Inflammatory macrophage treated with lipopolysaccharide for 4 hours (primary cell): Measurements from ENCODE around the gene UQCR10.
A peak's percentile ranks its signal among the peaks of the same experiment; 100 is the strongest.

Experiments used
- DNase-seq: peaks from one replicate; pipeline ENCODE4 v3.0.0-alpha.2; 2020

The UQCR10 gene

DNA sequence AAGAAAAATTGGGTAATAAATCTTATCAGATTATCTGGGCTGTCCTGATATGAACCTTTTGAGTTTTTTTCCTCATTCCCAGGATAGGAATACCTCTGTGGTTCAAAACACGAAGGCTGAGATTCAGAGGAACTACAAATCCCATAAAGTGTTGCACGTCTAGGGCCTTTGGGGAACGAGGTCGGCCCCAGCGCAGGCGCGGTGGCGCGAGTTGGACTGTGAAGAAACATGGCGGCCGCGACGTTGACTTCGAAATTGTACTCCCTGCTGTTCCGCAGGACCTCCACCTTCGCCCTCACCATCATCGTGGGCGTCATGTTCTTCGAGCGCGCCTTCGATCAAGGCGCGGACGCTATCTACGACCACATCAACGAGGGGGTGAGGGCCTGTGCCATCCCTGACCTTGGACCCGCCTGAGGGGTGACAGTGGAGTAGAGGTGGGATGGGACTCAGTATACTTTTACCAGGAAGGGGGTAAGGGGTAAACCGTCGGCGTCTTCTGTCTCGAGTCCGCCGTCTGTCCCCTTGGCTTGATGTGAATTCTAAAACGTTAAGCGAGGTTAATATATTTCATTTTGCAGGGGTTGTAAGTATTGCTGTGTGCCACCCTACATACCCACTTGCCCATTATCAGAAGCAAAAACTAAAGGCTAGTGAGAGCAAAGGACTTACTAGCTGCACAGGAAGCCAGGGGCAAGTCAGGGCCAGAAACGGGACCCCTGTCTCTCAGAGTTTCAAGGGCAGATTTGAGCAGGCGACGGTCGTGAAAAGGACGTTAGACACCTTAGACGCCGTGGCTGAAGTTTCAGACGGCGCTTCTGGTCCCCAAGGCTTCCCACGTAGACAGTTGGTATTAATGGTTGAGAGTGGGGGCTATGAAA lies at the start of gene UQCR10:
TSS of gene UQCR10 (plus strand) at position 199 of the 881 bp plus-strand sequence. CDS start at position 229, 30 bp downstream.
- peak; percentile 95 for DNase-seq

DNA sequence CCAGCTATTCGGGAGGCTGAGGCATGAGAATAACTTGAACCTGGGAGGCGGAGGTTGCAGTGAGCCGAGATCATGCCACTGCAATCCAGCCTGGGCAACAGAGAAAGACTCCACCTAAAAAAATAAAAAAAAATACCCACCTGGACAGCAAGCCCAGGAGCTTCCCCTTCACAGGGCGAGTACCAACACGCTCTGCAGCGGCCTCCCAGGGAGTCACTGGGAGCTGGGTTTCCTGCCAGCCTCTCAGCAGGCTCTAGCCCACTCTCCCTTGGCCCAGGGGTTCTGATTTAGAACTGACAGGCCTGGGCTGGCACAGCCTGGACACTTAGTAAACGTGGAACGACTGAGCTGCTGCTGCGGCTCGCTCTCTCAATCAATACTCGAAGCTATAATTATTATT lies 49.4 kb upstream of the UQCR10 start:
- DNase-seq: no peak

DNA sequence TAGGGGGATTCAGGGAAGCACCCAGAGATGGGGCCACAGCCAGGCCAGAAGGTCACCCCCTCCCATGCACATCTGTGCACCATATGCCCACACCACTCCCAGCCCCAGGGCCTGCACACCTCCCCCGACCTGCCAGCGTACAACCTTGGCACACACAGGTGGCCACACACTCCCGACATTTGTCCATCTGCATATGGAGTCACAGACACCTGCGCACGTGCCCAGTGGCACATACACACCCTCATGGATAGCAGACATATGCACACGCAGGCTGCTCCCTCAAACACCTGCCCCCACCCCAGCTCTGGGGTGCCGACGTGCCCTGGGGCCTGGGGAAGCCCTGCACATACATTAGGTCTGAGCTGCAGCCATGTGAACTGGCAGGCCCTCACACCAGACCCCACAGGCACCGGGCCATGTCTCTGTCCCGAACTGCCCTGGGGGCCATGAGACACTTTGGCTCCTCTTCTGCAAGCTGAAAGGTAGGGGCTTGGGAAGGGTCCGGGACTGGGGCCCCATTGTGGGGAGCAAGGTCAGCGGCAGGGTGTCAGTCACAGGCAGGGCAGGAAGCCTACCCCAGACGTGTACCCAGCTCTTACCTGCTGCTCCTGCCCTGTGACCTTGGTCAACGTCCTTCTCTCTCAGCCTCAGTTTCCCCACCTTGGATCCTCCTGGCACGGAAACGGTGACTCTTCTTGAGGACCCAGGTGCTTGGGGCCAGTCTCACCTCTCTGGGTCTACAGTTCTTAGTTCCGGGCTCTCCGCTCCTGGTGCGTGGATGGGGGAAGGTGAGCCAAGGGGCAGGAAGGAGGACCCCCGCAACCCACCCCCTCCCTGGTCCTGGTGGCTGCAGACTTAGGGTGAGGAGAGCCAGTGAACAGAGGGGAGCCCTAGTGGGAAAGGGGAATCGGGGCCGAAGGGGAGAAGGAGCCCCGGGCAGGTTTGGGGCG lies 47.9 kb upstream of the UQCR10 start:
- DNase-seq: no peak

DNA sequence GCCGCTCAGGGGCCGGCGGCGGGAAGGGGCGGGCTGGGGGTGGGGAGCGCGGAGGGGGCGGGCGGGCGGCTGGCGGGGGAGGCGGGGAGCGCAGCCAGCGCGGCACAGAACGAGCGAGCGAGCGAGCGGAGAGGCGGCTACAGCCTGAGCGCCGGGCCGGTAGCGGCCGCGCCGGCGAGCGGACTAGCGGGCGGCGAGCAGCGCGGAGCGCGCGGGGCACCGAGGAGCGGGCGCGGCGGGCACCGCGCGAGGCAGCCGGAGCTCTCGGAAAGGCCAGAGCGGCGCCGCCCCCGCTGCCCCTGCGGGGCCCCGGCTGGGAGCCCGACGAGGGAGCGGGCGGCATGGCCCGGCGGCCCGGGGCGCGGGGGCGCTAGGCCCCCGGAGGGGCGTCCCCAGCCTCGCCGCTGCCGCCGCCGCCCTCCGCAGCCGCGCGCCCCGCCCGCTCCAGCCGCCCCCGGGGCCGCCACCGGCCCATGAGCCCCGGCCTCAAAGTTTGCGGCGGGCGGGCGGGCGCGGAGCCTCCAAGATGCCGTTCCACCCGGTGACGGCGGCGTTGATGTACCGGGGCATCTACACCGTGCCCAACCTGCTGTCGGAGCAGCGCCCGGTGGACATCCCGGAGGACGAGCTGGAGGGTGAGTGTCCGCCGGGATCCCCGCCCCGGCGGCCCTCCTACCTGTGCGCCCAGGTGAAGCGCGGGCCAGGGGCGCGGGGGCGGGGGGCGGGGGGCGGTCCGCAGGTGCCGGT lies 47.1 kb upstream of the UQCR10 start, which contains the start of gene CABP7:
TSS of gene CABP7 (plus strand) at position 105 of the 747 bp plus-strand sequence. CDS start at position 527, 422 bp downstream.
- no peak for DNase-seq

DNA sequence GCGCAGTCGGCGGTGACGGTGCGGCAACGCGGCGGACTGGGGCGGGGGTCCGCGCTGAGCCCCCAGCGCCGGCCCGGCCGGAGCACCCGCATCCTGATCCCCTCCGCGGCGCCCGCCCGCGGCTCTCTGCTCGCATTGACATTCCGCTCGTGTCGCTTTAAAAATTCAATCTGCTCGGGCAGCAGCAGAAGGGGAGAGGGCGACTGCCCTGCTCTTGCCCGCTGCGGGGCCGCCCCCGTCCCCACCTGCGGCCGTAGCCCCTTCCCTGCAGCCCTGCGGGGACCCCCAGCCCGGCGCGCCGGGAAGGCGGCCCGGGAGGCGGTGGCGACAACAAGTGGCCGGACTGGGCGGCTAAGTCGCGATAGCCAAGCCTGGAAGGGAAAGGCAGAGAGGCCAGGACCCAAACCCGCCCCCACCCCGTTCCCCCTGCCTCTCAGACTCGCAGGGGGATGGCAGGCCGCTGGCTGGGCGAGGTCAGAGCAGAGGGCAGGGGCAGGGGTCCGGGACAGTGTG lies 46.3 kb upstream of the UQCR10 start:
- no peak for DNase-seq

DNA sequence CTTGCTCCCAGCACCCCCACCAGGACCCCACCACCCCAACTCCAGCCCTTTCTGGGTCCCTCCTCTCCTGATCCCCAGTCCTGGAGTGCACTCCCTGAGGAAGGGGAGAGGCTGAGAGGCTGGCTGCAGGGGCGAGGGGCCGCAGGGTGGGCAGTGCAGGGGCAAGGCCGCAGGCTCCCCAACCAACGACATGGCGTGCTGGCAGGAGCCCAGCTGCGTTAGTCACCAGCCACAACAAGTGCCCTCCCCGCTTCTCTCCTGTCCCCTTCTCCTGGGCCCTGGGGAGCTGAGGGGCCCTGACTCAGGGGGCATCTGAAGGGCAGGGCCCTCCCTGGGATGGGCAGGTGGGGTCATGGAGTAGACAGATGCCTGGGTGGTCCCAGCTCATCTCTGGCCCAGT lies 45.0 kb upstream of the UQCR10 start:
- DNase-seq: no peak

DNA sequence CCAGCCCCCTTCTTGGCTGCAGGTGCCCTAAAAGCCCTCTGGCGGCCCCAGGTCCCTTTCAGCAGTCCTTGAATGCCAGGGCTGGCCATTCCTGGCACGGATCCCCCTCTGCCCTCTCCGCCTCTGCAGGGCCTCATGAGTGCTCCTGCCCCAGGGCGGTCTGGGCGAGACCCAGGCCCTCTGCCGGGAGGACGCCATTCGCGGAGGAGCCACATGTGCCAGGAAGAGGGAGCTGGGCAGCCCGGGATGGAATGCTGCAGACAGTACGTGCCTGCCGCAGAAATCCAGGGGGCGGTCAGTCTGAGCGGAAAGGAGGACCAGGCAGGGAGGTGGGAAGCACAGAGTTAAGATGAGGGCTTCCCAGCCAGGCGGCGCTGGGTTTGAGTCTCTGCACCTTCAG lies 44.6 kb upstream of the UQCR10 start:
- no peak for DNase-seq

DNA sequence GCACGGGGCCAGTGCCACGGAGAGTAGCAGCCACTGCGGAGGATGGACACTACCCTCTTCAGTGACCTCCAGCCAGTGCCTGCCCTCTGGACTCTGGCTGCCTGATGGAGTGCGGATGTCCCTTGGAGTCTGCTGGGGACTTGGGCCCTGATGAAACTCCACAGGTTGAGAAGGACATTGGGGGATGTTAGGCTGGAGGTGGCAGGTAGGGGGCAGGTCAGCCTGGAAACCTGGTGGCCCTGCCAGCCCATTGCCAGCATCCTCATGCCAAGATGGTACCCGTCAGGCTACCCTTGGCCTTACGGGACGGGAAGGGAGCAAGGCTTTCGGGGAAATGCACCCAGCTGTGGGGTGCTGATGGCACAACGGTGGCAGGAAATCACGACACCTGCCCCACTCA lies 43.4 kb upstream of the UQCR10 start:
- DNase-seq: no peak

DNA sequence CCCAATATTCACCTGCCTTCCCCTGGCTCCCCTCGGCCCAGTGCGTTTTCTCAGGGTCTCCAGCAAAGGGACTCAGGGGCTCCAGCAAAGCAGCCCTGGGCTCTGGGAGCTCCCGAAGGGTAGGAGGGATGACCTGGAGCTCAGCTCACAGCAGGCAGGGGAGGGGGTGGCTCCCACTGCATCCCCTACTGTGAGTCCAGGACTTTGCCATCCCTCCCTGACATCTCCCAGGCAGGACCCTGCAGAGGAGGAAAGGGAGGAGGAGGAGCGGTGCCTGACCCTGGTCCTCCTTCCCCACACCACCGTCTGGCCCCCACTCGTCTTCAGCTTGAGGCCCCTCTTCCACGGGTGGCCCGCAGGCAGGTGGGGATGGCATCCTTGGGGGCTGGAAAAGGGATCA lies 42.3 kb upstream of the UQCR10 start:
- no peak for DNase-seq

DNA sequence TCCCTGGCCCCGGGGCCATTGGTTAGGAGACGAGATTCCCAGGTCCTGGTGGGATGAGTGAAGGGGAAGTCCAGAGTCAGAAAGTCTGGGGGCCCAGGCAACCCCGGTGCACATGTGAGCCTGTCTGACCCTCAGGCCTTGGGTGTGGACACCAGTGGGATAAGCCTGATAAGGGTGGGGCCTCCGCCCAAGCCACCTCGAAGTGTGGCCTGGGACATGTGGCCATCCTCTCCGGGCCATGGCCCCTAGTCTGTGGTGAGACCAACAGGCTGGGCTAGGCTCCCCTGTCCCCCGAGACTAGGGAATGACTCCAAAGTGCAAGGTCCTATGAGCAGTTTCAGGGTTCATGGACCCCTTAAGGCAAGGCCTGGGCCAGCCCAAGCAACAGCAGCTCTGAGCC lies 41.1 kb upstream of the UQCR10 start:
- DNase-seq: no peak

DNA sequence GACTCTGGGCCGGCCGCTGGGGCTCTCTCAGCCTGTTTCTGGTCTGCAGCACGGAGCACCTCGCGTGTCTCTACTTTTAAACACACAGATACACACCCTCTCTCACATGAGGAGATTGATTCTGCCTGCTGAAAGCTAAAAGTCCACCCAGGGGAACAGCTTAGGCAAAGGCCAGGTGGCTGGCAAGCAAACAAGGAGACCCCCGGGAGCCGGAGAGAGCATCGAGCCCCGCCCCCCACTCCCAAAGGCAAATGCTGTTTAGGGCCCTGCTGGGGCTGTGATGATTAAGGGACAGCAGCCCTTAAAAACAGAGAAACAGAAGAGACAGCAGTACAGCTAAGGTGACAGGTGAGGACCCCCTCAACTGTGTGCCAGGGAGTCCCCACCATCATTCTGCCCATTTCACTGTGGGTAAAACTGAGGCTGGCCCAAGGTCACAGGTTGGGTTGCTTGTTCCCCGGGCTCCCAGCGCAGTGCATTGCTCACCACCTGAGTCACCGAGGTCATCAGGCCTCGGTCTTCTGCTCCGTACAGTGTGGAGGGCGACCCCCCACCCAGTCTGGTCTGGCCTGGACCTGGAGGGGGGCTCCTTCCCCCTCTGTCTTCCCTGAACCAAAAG lies 40.5 kb upstream of the UQCR10 start:
- DNase-seq: no peak

DNA sequence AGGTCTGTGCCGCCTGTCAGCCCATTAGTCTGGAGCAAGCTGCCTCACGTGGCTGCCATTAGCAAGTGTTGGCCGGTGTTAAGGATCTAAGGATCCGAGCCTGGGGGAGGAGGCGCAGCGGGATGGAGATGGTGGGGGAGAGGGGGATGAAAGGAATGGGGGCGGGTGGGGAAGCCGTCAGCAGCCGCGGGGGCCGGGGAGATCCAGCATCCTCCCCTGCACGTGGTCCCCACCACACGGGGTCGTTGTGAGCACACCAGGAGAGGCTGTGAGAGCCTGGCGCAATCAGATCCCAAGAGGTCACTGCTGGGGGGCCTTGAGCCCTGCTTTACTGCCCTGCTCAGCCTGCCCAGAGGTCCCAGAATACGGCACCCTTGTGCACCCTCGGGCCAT lies 40.0 kb upstream of the UQCR10 start:
- peak; percentile 4 for DNase-seq

DNA sequence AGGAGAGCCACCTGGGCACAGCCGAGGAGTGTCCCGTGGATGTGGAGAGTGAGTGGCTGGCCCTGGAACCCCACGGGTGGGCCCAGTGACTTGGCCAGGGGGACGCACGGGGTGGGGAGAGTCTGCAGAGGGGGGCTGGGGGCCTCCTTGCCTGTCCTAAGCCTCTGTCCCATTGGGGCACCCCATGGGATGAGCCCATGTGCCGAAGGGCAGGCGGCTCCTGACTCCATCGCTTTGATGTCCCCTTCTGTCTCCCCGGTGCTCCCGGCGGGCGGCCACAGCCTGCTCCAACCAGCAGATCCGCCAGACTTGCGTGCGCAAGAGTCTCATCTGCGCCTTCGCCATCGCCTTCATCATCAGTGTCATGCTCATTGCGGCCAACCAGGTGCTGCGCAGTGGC lies 38.0 kb upstream of the UQCR10 start:
- no peak for DNase-seq

DNA sequence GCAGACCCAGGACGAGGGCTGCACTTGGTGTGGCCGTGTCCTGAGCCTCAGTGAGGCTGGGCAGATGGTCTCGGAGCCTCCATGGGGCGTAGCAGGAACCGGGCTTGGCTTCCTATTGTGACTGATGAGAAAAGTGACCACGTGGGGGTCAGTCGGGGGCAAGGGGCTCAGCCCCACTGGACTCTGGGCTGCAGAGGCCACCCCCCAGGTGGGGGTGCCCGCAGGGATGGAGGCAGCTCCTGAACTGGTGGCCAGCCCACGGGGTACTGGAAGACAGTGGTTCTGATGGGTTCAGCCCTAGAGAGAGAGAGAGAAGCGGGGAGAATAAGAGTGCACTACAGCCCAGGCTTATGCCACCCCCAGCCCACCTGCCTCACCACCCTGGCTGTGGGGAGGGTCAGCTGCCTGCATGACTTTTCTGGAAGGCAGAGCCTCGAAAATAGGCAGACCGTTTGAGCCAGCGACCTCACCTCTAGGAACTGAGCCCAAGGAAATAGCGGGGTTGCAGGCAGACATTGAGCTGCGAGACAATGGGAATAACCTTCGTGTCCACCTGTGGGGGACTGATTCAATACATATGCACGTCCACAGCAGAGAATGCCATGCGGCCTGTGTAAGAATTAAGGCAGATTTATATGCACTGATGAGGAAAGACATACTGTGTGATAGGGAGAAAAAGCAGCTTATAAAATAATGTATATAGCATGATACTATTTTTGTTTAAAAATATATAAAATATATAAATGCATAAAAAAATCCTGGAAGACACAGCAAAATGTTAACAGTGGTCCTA lies 35.9 kb upstream of the UQCR10 start:
- no peak for DNase-seq

DNA sequence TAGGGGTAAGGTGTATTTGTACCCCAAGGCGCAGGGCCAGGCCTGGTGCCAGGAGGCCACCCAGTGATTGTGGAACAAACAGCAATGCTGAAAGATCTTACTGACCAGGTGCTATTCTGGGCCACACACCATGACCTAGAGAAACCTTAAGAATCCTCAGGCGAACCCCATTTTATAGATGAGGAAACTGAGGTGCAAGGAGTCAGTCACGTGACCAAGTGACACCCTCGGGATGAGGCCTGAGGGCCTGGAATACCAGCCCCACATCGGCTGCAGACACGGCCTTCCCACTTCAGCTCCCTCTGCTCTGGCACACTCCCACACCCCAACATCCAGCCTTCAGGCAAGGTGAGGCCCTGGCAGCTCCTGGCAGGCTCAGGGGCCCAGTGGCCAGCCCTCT lies 34.3 kb upstream of the UQCR10 start:
- DNase-seq: no peak

DNA sequence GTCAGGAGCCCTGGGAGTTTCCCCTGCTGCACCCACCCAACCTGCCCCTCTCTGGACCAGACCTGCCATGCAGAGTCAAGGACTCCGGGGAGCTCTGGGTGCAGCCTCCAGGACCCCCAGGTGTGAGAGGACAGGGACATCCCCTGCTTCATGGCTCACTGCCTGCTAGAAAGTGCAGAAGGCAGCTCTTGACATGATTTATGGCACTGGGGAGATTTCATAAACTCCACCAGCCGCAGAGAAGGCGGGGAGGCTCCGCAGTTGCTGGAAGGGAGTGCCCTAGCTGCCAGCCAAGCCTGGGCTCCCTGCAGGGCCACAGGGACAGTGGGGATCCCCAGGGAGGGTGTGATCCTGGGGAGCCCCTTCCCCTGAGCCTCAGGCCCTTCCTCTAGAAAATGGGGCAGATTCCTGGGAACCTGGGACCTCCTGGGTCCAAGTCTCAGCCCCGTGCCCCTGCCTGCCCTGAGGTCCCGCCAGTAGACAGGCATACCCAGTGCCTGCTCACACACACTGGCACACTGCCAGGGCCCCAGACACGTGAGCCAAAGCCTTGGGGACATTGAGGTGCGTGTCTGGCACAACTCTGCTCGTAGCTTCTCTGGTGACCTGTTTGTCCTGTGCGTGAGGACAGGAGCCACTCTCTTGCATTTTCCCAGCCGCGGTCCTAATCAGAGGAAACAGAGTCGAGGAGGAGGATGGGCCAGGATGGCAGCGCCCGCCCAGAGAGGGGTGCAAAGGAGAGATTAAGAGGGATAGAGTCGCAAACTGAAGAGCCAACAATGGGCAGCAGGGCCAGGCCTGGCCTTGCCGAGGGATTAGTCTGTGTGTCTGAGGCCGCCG lies 33.6 kb upstream of the UQCR10 start:
- DNase-seq: no peak

DNA sequence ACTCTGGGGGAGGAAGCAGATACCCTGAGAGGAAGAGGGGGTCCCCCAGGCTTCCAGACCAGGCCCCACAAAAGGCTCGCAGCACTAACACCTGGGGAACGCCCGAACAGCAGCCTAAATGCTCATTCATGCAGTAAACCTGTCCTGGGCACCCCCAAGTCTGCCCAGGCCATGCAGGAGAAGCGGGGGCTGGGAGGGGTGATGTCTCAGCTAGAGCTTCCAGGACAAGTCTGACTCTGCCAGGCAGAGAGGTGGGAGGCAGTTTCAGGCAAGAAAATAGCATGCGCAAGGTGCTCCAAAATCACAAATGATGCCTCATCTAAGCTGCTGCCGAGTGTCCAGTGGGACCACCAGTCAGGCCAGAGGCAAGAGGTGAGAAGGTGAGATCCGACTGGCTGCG lies 32.8 kb upstream of the UQCR10 start:
- no peak for DNase-seq

DNA sequence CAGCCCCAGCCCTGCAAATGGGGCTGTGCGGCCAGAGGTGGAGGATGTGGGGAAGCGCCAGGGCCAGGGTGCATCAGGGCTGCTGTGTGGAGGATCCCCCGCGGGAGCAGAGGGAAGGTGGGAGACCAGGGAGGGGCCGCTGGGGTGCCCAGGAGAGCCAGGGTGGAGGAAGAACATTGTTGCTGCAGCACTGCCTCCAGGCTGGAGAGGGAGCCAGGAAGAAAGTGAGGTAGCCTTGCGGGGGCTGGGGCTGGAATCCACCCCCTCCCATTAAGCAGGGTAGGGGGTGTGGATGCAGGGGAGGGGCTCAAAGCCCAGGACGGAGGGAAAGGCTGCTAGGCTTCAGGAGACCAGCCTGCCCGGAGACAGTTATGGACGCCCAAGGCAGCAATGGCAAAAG lies 32.3 kb upstream of the UQCR10 start:
- DNase-seq: no peak

DNA sequence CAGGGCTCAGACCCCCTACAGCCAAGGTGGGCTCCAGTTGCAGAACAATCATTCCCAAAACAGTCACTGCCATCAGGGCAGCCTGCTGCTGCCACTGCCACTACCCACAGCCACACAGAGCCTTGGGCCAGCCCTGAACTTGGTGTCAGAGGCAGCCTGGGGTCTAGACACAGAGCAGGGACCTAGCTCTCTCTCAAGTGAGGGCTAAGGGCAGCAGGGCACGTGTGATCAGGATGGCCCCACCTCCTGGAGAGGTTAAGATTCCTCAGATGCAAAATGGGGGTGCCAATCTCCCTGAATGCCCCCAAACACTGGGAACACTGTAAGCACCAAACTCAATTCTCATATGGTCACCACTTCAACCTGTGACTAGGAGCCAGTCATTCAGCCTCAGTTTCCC lies 31.8 kb upstream of the UQCR10 start:
- DNase-seq: no peak
